ENCODE data around the gene SYT2. TPM values are rescaled to one million over a fixed set of nuclear protein-coding genes. Genes with fewer than 3 reads are reported as not detected.
"Not testable (repeated sequence)": the region's sequence is repeated elsewhere in the genome, so short reads cannot be mapped to it uniquely, and the experiment has no call there.

Gene SYT2
- total and polyA plus RNA-seq, 12 donors, result under 0.01 to 0.07 (median 0.02) TPM; not detected in 9

- intact Hi-C loops (cut with DNase I); H3K4me3 ChIP-seq; DNase-seq; H3K27me3 ChIP-seq; H3K9me3 ChIP-seq: not testable (repeated sequence)
- peaks cover 0 to 11% (median 0%) of the 10 kb centered on the region in 9 donors for H3K36me3 ChIP-seq
- H3K27ac ChIP-seq, result peak overlapping the region; percentile 32 to 82 (median 72)
- peak in 6 of 8 donors; percentile 7 to 63 (median 30) for ATAC-seq
- H3K4me1 ChIP-seq, result peaks cover 3 to 79% (median 57%) of the 10 kb centered on the region in 9 donors
- WGBS, 2 donors, result 22 to 31% methylated on average over 3 of the region's 3 CpGs
Observed at GRCh38 chr1:202545647-202546303, 164.5 kb downstream of the SYT2 start.

DNA sequence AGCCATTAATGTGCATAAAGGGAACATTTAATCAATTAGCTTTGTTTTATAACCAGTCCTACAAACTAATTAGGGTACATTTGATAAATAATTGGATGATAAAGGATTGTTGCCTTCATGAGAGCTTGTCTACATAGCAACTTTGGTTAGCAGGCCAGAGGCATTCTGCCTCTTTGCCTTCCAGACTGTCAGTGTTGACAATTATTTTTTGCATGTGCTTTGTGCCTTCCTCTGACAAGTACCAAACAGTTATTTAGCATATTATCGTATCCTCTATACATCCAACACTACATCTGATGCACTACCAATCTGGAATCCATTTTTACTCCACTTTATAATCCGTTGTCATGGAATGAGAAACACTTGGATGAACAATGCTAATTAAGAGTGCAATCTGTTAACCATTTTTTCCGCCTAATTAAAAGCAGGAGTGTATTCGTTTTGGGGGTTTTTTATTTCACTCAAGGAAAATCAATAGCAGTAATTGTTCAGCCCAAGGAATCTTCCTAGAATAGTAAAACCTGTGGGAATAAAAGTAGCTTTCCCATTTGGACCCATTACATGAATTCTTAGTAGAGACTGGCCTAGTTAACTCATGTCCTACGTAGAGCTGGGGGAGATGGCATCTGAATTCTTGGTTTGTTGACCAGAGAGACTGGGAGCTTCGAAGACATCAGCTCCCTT, 165.3 kb downstream of the SYT2 start:
- ATAC-seq; H3K9me3 ChIP-seq; H3K4me3 ChIP-seq; H3K27me3 ChIP-seq; intact Hi-C loops (cut with DNase I); DNase-seq; H3K36me3 ChIP-seq: not testable (repeated sequence)
- Histone ChIP-seq H3K4me1 (peaks cover 3 to 79% (median 48%) of the 10 kb centered on the region in 9 donors), H3K27ac (peak overlapping the region in 9 of 10 donors; percentile 46 to 82 (median 77))
- WGBS, 2 donors, result 61 to 69% methylated on average over 6 of the region's 6 CpGs

GRCh38 chr1:202543537-202543936, 166.7 kb downstream of the SYT2 start:
- H3K27me3 ChIP-seq; H3K36me3 ChIP-seq; H3K9me3 ChIP-seq; DNase-seq; intact Hi-C loops (cut with DNase I): not testable (repeated sequence)
- H3K4me1 ChIP-seq, result peaks cover 5 to 88% (median 59%) of the 10 kb centered on the region in 9 donors
- H3K27ac ChIP-seq, result peak overlapping the region in 9 of 10 donors; percentile 7 to 82 (median 77)
- 50 to 57% methylated on average over 11 of the region's 11 CpGs for WGBS, 2 donors
- H3K4me3 ChIP-seq, result peak overlapping the region in 5 of 10 donors; percentile 6 to 50 (median 18)
- ATAC-seq, result peak in 6 of 8 donors; percentile 21 to 72 (median 36)

DNA sequence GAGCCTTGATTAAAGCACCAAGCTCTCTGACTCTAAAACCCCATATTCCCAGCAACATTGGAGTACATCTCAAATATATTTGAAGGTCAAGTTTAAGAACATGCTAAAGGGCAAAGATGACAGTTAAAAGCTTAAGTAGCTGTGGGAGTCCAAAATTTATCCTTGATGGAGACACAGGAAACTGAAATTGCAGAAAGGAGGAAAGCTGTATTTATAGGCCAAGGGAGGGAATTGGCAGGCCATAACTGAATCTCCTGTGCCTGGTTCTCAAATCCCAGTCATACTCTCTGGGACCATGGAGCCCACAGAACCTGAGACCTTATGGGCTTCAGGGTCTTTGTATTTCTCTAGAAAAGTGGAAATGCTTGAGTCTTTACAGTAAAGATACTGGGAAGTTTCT, 167.8 kb downstream of the SYT2 start:
- ATAC-seq; intact Hi-C loops (cut with DNase I); H3K9me3 ChIP-seq; DNase-seq; H3K36me3 ChIP-seq; H3K27me3 ChIP-seq: not testable (repeated sequence)
- Histone ChIP-seq H3K4me1 (peaks cover 5 to 83% (median 58%) of the 10 kb centered on the region in 9 donors), H3K27ac (peak overlapping the region in 9 of 10 donors; percentile 18 to 82 (median 77)), H3K4me3 (peak overlapping the region in 4 of 10 donors; percentile 43 to 50 (median 48))

DNA sequence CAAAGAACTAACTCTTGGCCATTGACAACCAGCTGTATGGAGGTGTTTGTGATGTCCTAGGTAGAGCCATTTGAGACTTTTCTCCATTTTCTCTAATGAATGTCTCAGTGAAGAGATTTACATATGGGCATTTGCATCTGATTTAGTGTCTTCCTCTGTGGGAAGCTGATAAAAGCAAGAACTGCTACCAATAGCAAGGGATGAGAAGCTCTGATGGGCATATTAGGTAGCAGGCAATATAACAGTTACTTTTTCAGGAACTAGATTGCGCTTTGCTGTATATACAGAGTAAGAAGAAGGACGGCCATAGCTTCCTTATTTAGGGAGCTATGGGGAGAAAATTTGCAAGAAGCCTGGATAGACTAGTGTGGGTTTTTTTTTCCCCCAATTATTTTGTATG, 169.4 kb downstream of the SYT2 start:
- H3K27ac ChIP-seq, result peak overlapping the region in 8 of 10 donors; percentile 54 to 82 (median 79)
- DNase-seq; H3K9me3 ChIP-seq; intact Hi-C loops (cut with DNase I); H3K27me3 ChIP-seq; H3K36me3 ChIP-seq; ATAC-seq: not testable (repeated sequence)
- H3K4me3 ChIP-seq, result peak overlapping the region in 7 of 10 donors; percentile 21 to 50 (median 46)
- WGBS, 2 donors, result 68 to 83% methylated on average over 2 of the region's 2 CpGs
- H3K4me1 ChIP-seq, result peaks cover 5 to 68% (median 43%) of the 10 kb centered on the region in 9 donors

Other genes starting within 250 kb of the SYT2 start
- gene KDM5B, start 98.0 kb upstream of the SYT2 start, total RNA-seq, result 10 to 100 TPM; 10.7 to 18.5 (median 15.0) TPM
- 1 to 10 TPM; 4.9 to 7.0 TPM for gene KDM5B, start 98.0 kb upstream of the SYT2 start, polyA plus RNA-seq
- gene PCAT6, start 100.5 kb upstream of the SYT2 start, total RNA-seq, result 1 to 10 TPM in 3 of 10 donors, under 1 TPM in 6, not detected in 1; 0.41 to 1.3 (median 0.81) TPM
- gene PCAT6, start 100.5 kb upstream of the SYT2 start, polyA plus RNA-seq, result 1 to 10 TPM in 1 of 2 donors, under 1 TPM in 1; 0.61 to 2.3 TPM
- gene RABIF, start 178.7 kb upstream of the SYT2 start, total RNA-seq, result 1 to 10 TPM; 3.2 to 6.0 (median 4.8) TPM
- gene RABIF, start 178.7 kb upstream of the SYT2 start, polyA plus RNA-seq, result 1 to 10 TPM; 2.0 to 8.1 TPM
- 10 to 100 TPM; 15.1 to 31.5 (median 22.7) TPM for gene KLHL12, start 216.8 kb upstream of the SYT2 start, total RNA-seq
- 10 to 100 TPM in 1 of 2 donors, 1 to 10 TPM in 1; 9.8 to 10.6 TPM for gene KLHL12, start 216.8 kb upstream of the SYT2 start, polyA plus RNA-seq
- 100 to 1,000 TPM in 3 of 10 donors, 10 to 100 TPM in 7; 79.7 to 117 (median 95.0) TPM for gene ADIPOR1, start 247.9 kb upstream of the SYT2 start, total RNA-seq
- 100 to 1,000 TPM in 1 of 2 donors, 10 to 100 TPM in 1; 56.3 to 116 TPM for gene ADIPOR1, start 247.9 kb upstream of the SYT2 start, polyA plus RNA-seq